ENCODE measurements around the gene PRKACB. TPM values are rescaled to one million over a fixed set of nuclear protein-coding genes. Genes with fewer than 3 reads are reported as not detected.

Gene PRKACB
- total RNA-seq, 1 experiment from 2014 or later: 3.4 TPM

GRCh38 chr1:84250668-84251067 lies 106.6 kb downstream of the PRKACB start:
- no peak overlapping the region for H3K4me3 Mint-ChIP-seq (ENCODE audit: unreplicated experiment)
- CTCF ChIA-PET: no interaction called here
- H3K4me3 ChIP-seq (ENCODE audit: low read depth, low read length): no peak overlapping the region
- POLR2A ChIA-PET: no interaction called here
- intact Hi-C loops (cut with micrococcal nuclease; ENCODE audit: unreplicated experiment): loop anchor here (5.0 kb wide), 1 partner anchor 258 kb away; no protein-coding TSS in a partner anchor
- TF ChIP-seq, protein P1, sequence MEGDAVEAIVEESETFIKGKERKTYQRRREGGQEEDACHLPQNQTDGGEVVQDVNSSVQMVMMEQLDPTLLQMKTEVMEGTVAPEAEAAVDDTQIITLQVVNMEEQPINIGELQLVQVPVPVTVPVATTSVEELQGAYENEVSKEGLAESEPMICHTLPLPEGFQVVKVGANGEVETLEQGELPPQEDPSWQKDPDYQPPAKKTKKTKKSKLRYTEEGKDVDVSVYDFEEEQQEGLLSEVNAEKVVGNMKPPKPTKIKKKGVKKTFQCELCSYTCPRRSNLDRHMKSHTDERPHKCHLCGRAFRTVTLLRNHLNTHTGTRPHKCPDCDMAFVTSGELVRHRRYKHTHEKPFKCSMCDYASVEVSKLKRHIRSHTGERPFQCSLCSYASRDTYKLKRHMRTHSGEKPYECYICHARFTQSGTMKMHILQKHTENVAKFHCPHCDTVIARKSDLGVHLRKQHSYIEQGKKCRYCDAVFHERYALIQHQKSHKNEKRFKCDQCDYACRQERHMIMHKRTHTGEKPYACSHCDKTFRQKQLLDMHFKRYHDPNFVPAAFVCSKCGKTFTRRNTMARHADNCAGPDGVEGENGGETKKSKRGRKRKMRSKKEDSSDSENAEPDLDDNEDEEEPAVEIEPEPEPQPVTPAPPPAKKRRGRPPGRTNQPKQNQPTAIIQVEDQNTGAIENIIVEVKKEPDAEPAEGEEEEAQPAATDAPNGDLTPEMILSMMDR (IDR thresholded peaks at IDR 0.05; ENCODE audit: insufficient read depth in 1 of 2, low read depth in 1 of 2, low read length in 1 of 2, severe bottlenecking in 1 of 2, unreplicated experiment in 1 of 2): no peak
- H3K27ac Mint-ChIP-seq (ENCODE audit: unreplicated experiment): no peak overlapping the region
- no peaks in the 10 kb centered on the region for H3K36me3 Mint-ChIP-seq (ENCODE audit: insufficient read depth, unreplicated experiment)
- H3K9me3 Mint-ChIP-seq (ENCODE audit: unreplicated experiment): no peaks in the 10 kb centered on the region
- no peak for DNase-seq
- no peaks in the 10 kb centered on the region for H3K4me1 Mint-ChIP-seq (ENCODE audit: low read depth, unreplicated experiment)
- no TSS peak for BruUV-seq (replicated peaks)
- H3K36me3 ChIP-seq (ENCODE audit: control insufficient read depth, insufficient read depth, low read length): no peaks in the 10 kb centered on the region
- H3K4me1 ChIP-seq: no peaks in the 10 kb centered on the region
- no peaks in the 10 kb centered on the region for H3K27me3 ChIP-seq (replicated peaks; ENCODE audit: control insufficient read depth, insufficient read depth, low read length)
- no peaks in the 10 kb centered on the region for H3K27me3 Mint-ChIP-seq (ENCODE audit: insufficient read depth, unreplicated experiment)
- H3K9me3 ChIP-seq: no peaks in the 10 kb centered on the region

GRCh38 chr1:84253036-84253435 lies 109.0 kb downstream of the PRKACB start:
- Histone ChIP-seq H3K36me3 (ENCODE audit: control insufficient read depth, insufficient read depth, low read length) (no peaks in the 10 kb centered on the region), H3K27me3 (replicated peaks; ENCODE audit: control insufficient read depth, insufficient read depth, low read length) (no peaks in the 10 kb centered on the region), H3K4me3 (ENCODE audit: low read depth, low read length) (no peak overlapping the region), H3K4me1 (no peaks in the 10 kb centered on the region), H3K9me3 (no peaks in the 10 kb centered on the region)
- H3K27me3 Mint-ChIP-seq (ENCODE audit: insufficient read depth, unreplicated experiment): no peaks in the 10 kb centered on the region
- no peak for DNase-seq
- ChIA-PET CTCF (no interaction called here), POLR2A (no interaction called here)
- no peaks in the 10 kb centered on the region for H3K4me1 Mint-ChIP-seq (ENCODE audit: low read depth, unreplicated experiment)
- H3K4me3 Mint-ChIP-seq (ENCODE audit: unreplicated experiment): no peak overlapping the region
- H3K9me3 Mint-ChIP-seq (ENCODE audit: unreplicated experiment): peaks cover 15% of the 10 kb centered on the region
- TF ChIP-seq, protein P1 (IDR thresholded peaks at IDR 0.05; ENCODE audit: insufficient read depth in 1 of 2, low read depth in 1 of 2, low read length in 1 of 2, severe bottlenecking in 1 of 2, unreplicated experiment in 1 of 2): no peak
- H3K27ac Mint-ChIP-seq (ENCODE audit: unreplicated experiment): no peak overlapping the region
- intact Hi-C loops (cut with micrococcal nuclease; ENCODE audit: unreplicated experiment): loop anchor here (5.0 kb wide), 1 partner anchor 261 kb away; no protein-coding TSS in a partner anchor
- H3K36me3 Mint-ChIP-seq (ENCODE audit: insufficient read depth, unreplicated experiment): no peaks in the 10 kb centered on the region
- BruUV-seq (replicated peaks): no TSS peak

DNA sequence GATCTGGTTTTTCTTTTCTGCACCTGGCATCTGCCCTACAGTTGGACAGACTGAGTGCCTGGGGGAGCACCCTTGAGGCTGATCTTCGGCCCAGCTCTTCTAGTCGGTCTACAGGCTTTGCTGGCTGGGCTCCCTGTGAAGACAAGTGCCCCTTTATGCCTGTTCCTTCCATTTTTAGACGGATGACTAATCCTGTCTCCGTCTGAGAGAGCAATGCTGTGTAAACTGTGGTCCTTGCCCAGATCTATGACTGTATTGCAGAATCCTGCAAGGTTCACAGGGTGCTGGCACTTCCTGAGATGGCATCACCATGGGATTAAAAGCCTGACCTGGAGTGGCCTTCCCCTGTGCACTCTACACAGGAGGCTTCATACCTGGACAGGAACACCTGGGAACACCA lies 109.8 kb downstream of the PRKACB start:
- no peak overlapping the region for H3K4me3 Mint-ChIP-seq (ENCODE audit: unreplicated experiment)
- TF ChIP-seq, protein P1 (IDR thresholded peaks at IDR 0.05; ENCODE audit: insufficient read depth in 1 of 2, low read depth in 1 of 2, low read length in 1 of 2, severe bottlenecking in 1 of 2, unreplicated experiment in 1 of 2): no peak
- intact Hi-C loops (cut with micrococcal nuclease; ENCODE audit: unreplicated experiment): loop anchor here (5.0 kb wide), 1 partner anchor 262 kb away; no protein-coding TSS in a partner anchor

More for the DNA sequence above, 109.8 kb downstream of the PRKACB start:
- Histone ChIP-seq H3K27me3 (replicated peaks; ENCODE audit: control insufficient read depth, insufficient read depth, low read length) (no peaks in the 10 kb centered on the region), H3K36me3 (ENCODE audit: control insufficient read depth, insufficient read depth, low read length) (no peaks in the 10 kb centered on the region), H3K4me1 (no peaks in the 10 kb centered on the region), H3K9me3 (no peaks in the 10 kb centered on the region), H3K4me3 (ENCODE audit: low read depth, low read length) (no peak overlapping the region)
- Mint-ChIP-seq H3K27me3 (ENCODE audit: insufficient read depth, unreplicated experiment) (no peaks in the 10 kb centered on the region), H3K4me1 (ENCODE audit: low read depth, unreplicated experiment) (no peaks in the 10 kb centered on the region), H3K9me3 (ENCODE audit: unreplicated experiment) (peaks cover 23% of the 10 kb centered on the region), H3K27ac (ENCODE audit: unreplicated experiment) (no peak overlapping the region), H3K36me3 (ENCODE audit: insufficient read depth, unreplicated experiment) (no peaks in the 10 kb centered on the region)
- POLR2A ChIA-PET: no interaction called here
- CTCF ChIA-PET: no interaction called here
- DNase-seq: no peak
- BruUV-seq (replicated peaks): no TSS peak
